Measurements from ENCODE around the gene UBR1.
"Not testable (repeated sequence)": the region's sequence is repeated elsewhere in the genome, so short reads cannot be mapped to it uniquely, and the experiment has no call there.

The UBR1 gene

DNA sequence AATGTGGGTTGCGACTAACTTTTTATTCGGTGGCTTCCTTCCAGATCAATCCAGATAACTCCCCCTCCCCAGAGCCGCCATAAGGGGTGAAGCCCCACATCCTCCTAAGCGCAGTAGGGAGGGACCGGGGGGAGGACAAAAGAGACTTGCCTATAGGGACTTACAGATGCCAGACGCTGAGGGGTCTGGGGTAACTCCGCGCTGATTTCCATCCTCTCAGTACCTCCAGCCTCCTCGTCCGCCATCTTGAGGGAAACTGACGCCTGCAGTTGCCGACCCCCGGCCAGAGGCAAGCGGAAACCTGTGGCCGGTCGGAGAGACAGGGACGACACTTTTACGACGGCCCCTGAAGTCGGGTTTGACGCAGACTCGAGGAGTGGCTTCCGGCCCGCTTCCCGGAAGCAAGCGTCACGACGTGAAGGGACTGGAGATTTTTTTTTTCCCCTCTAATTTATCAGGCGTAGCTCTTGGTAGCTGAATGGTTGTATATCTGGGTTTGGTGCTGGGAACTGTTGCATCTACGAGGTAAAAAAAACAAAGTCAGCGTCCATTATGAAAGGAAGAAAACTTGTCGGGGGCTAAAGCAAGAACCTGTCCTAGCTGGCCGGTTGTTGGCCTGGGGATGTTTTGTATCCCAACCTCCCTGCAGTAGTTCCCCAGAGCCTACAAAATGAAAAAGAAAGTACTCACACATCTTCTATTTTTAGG lies at the start of gene UBR1:
Gene UBR1, minus strand, starts transcription at position 261 of the 708 bp plus-strand sequence. Its CDS starts 16 bp downstream, at position 245.
- DNase-seq, result peak; percentile 70

DNA sequence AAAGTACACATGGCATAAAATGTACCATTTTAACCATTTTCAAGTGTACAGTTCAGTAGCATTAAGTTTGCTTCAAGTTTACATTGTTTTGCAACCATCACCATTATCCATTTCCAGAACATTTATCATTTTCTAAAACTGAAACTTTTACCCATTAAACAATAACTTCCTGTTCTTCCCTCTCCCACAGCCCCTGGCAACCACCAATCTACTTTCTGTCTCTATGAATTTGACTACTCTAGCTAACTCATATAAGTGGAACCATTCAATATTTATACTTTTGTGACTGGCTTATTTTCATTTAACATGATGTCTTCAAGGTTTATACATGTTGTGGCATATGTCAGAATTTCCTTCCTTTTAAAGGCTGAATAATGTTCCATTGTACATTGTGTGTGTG lies 47.4 kb upstream of the UBR1 start:
- no peak for DNase-seq

DNA sequence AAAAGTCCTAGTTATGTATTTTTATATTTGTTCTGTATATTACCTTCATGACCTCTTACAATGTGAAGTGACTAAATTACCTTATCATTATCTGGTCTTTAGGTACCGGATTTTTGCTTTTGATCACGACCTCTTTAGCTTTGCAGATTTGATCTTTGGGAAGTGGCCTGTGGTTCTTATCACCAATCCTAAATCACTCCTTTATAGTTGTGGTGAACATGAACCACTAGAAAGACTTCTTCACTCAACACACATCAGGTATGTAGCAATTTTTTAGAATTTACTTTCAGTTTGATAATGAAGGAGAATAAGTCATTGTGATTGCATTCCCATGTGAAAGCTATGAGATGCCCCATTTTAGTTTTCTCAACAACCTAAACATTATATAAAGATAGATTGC lies 45.9 kb upstream of the UBR1 start:
- DNase-seq, result no peak

GRCh38 chr15:43150191-43150929 lies 44.5 kb upstream of the UBR1 start:
- no peak for DNase-seq

- no peak for DNase-seq
Observed at GRCh38 chr15:43146184-43146583, 40.3 kb upstream of the UBR1 start.

DNA sequence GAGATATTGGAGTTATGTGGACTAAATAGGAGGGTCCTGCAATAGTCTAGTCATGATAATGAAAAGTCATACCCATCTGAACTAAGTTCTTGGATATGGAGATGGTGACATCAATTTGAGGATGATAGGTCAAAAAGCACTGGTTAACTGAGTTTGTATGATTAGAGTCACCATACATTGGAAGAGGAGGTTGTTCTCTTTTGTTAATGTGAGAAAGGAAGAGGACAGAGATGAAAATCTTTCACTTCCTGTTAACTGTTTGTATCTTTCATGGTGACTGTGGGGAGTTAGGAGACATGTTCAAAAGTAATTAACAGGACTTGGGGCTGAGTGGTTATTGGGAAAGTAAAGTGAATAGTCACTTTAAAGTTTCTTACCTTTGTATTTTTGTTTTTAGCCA lies 38.7 kb upstream of the UBR1 start:
- DNase-seq, result no peak

- DNase-seq, result no peak
Observed at GRCh38 chr15:43143203-43143941, 37.5 kb upstream of the UBR1 start.

GRCh38 chr15:43135351-43135750 lies 29.5 kb upstream of the UBR1 start:
- no peak for DNase-seq

- no peak for DNase-seq
Observed at GRCh38 chr15:43134157-43134635, 28.4 kb upstream of the UBR1 start.

DNA sequence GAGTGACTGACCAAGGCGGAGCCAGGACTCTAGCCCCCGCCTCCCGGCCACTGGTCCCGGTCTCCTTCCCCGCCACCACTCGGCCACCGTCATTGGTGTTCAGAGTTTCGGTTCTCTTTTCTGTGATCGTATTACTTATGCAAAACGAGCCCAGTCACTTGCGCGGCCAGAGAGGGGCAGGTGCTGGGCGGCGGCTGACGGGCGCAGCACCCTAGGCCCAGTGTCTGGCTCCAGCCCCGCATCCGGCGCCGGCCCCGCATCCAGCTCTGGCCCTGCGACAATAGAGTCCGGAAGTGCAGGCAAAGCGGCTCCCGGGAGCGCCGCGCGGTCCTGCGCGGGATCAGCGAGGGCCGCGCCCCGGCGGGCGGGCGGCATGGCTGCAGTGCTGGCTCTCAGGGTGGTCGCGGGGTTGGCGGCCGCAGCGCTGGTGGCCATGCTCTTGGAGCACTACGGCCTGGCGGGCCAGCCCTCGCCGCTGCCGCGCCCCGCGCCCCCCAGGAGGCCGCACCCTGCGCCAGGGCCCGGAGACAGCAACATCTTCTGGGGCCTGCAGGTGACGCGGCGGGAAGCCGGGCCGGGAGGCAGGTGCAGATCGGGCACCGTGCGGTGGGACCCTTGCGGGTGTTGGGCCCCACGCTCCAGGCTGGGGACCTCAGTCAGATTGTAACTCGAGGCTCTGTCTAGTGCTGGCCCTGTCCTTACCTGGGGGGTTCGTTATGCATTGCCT lies 27.8 kb upstream of the UBR1 start, which contains the start of gene TMEM62:
Gene TMEM62, plus strand, starts transcription at position 157 of the 727 bp plus-strand sequence. Its CDS starts 217 bp downstream, at position 374.
- DNase-seq, result peak; percentile 26

- DNase-seq, result no peak
Observed at GRCh38 chr15:43132830-43133429, 27.1 kb upstream of the UBR1 start.

DNA sequence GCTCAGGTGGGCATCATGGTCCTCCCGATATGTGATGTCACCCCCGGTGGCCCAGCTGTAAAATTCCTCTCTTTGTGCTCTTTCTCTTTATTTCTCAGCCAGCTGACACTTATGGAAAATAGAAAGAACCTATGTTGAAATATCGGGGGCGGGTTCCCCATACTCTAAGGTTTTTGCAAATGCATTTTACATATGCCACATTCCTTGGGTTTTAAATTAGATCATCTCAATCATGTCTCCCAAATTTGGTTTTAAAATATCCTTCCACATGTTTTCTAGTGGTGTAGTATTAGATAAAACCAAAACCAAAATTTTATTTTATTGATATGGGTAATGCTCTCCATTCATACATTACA lies 23.1 kb upstream of the UBR1 start:
- no peak for DNase-seq

DNA sequence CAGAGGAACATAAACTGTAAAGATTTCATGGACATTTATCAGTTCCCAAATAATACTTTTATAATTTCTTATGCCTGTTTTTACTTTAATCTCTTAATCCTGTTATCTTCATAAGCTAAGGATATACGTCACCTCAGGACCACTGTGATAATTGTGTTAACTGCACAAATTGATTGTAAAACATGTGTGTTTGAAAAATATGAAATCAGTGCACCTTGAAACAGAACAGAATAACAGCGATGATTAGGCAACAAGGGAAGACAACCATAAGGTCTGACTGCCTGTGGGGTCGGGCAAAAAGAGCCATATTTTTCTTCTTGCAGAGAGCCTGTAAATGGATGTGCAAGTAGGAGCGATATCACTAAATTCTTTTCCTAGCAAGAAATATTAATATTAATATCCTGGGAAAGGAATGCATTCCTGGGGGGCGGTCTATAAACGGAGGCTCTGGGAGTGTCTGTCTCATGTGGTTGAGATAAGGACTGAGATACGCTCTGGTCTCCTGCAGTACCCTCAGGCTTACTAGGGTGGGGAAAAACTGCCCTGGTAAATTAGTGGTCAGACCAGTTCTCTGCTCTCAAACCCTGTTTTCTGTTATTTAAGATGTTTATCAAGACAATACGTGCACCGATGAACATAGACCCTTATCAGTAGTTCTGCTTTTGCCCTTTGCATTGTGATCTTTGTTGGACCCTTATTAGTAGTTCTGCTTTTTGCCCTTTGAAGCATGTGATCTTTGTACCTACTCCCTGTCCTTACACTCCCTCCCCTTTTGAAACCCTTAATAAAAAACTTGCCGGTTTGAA lies 22.5 kb upstream of the UBR1 start:
- DNase-seq, result not testable (repeated sequence)

GRCh38 chr15:43127752-43128151 lies 21.9 kb upstream of the UBR1 start:
- DNase-seq, result no peak

- no peak for DNase-seq
Observed at GRCh38 chr15:43126356-43126755, 20.5 kb upstream of the UBR1 start.

- no peak for DNase-seq
Observed at GRCh38 chr15:43125100-43125661, 19.3 kb upstream of the UBR1 start.

DNA sequence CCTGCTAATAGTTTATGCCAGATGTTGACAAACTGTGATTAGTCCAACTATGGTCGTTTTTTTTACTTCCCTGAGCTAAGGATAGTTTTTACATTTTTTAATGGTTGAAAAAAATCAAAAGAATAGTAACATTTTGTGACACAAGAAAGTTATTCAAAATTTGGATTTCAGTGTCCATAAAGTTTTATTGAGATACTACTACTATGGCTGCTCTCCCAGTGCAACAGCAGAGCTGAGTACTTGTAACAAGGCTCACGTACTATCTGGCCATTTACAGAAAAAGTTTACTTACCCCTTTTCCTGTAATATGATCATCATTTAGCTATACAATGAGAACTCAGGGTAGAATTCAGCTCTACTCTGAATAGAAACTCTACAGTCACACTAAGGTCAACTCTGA lies 16.0 kb upstream of the UBR1 start:
- DNase-seq, result no peak

- DNase-seq, result no peak
Observed at GRCh38 chr15:43118829-43119228, 13.0 kb upstream of the UBR1 start.

- DNase-seq, result no peak
Observed at GRCh38 chr15:43118286-43118685, 12.4 kb upstream of the UBR1 start.

DNA sequence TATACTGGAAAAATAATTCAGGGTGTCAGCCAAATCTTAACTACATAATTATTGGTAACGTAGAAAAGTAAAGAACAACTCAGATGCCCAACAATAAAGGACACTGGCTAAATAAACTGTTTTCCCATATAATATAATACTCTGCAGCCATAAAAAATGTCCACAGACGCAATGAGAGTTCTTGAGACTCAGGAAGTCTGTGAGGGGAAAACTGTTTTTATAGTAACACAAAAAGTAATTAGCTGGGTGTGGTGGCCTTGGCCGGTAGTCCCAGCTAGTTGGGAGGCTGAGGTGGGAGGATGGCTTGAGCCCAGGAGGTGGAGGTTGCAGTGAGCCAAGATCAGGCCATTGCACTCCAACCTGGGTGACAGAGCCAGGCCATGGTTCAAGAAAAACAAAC lies 5.5 kb upstream of the UBR1 start:
- DNase-seq, result no peak

GRCh38 chr15:43107751-43108150 lies 1.9 kb upstream of the UBR1 start:
- DNase-seq, result no peak

Data from NCI-H1092 (cell line).